ENCODE data around the gene AMTN.
"Not testable (repeated sequence)": the region's sequence is repeated elsewhere in the genome, so short reads cannot be mapped to it uniquely, and the experiment has no call there.

The AMTN gene

GRCh38 chr4:70518269-70518668 is at the start of gene AMTN:
Gene AMTN, plus strand, starts transcription at chr4:70518569. Its CDS starts 209 bp downstream, at chr4:70518778.
- DNase-seq (ENCODE audit: low read depth) = no peak

- DNase-seq (ENCODE audit: low read depth) = no peak
Measured at GRCh38 chr4:70471897-70472296, 46.5 kb upstream of the AMTN start, which contains the start of gene MUC7. Gene MUC7, plus strand, starts transcription at chr4:70472197. Its CDS starts 1,825 bp downstream, at chr4:70474022.

- no peak for DNase-seq (ENCODE audit: low read depth)
Measured at GRCh38 chr4:70473679-70474078, 44.7 kb upstream of the AMTN start.

- DNase-seq (ENCODE audit: low read depth) = no peak
Measured at GRCh38 chr4:70488748-70489147, 29.6 kb upstream of the AMTN start.

GRCh38 chr4:70496231-70496630 is 22.1 kb upstream of the AMTN start:
- DNase-seq (ENCODE audit: low read depth) = no peak

GRCh38 chr4:70501838-70502237 is 16.5 kb upstream of the AMTN start:
- DNase-seq (ENCODE audit: low read depth) = not testable (repeated sequence)

GRCh38 chr4:70504733-70505132 is 13.6 kb upstream of the AMTN start:
- DNase-seq (ENCODE audit: low read depth) = no peak

- DNase-seq (ENCODE audit: low read depth) = peak; percentile 1
Measured at GRCh38 chr4:70505151-70505748, 13.1 kb upstream of the AMTN start.

- no peak for DNase-seq (ENCODE audit: low read depth)
Measured at GRCh38 chr4:70508801-70509200, 9.6 kb upstream of the AMTN start.

- DNase-seq (ENCODE audit: low read depth) = no peak
Measured at GRCh38 chr4:70511365-70511764, 7.0 kb upstream of the AMTN start.

GRCh38 chr4:70515367-70516250 is 2.8 kb upstream of the AMTN start:
- DNase-seq (ENCODE audit: low read depth) = no peak

- no peak for DNase-seq (ENCODE audit: low read depth)
Measured at GRCh38 chr4:70518716-70519115, 347 bp downstream of the AMTN start.

- no peak for DNase-seq (ENCODE audit: low read depth)
Measured at GRCh38 chr4:70522626-70523025, 4.3 kb downstream of the AMTN start.

- no peak for DNase-seq (ENCODE audit: low read depth)
Measured at GRCh38 chr4:70530997-70531396, 12.6 kb downstream of the AMTN start.

- DNase-seq (ENCODE audit: low read depth) = no peak
Measured at GRCh38 chr4:70531981-70532380, 13.6 kb downstream of the AMTN start.

GRCh38 chr4:70533211-70533610 is 14.8 kb downstream of the AMTN start:
- DNase-seq (ENCODE audit: low read depth) = no peak

- no peak for DNase-seq (ENCODE audit: low read depth)
Measured at GRCh38 chr4:70533791-70534190, 15.4 kb downstream of the AMTN start.

GRCh38 chr4:70534886-70535285 is 16.5 kb downstream of the AMTN start:
- DNase-seq (ENCODE audit: low read depth) = not testable (repeated sequence)

GRCh38 chr4:70538869-70539268 is 20.5 kb downstream of the AMTN start:
- DNase-seq (ENCODE audit: low read depth) = no peak

- no peak for DNase-seq (ENCODE audit: low read depth)
Measured at GRCh38 chr4:70544279-70544868, 26.0 kb downstream of the AMTN start.

GRCh38 chr4:70556856-70557255 is 38.5 kb downstream of the AMTN start:
- DNase-seq (ENCODE audit: low read depth) = no peak

GRCh38 chr4:70559211-70559830 is 41.0 kb downstream of the AMTN start:
- no peak for DNase-seq (ENCODE audit: low read depth)

- DNase-seq (ENCODE audit: low read depth) = no peak
Measured at GRCh38 chr4:70559924-70560323, 41.6 kb downstream of the AMTN start.
